Endometrium (tissue), 2 donors: ENCODE measurements around the gene NPC1.

Experiments
- FAIRE-seq: peaks from 2 replicates; lab custom pipeline; 2012; peaks lifted over from hg19 to GRCh38; lab: Jason Lieb, UNC
- donor health status: control.
- donor health status: control.

NPC1 gene

DNA sequence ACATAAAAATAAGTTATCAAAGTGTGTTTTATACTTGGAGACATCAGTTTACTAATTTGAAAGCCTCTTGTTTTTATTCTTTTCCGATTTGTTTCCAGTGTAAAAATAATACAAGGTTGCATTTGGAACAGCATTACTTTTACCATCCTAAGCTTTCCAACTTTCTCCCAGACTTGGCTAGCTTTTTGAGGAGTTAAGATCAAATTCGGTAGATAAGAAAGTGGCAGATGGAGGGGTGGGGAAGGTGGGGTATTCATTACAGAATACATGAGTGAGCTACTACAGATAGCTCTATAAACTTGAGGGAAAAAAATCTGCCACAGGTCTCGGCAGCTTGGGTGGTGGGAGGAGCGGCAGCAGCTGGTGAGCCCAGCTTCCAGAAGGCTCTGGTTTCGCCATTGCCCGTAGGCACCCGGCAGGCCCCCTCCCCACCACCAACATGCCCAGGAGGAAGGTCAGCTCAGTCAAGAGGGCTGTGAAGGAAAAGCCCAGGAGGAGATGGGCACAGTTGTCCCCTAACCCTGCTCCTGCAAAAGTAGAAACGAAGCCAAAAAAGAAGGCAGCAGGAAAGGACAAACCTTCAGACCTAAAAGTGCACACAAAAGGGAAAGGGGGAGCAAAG lies 101.6 kb downstream of the NPC1 start:
- no peak for FAIRE-seq
